Mesenchymal stem cell (in vitro differentiated cells and primary cell): ENCODE results near the gene PDE11A.

Experiments used
- DNase-seq: peaks from one replicate; pipeline ENCODE4 v3.0.0-alpha.2; 2013
- H2AFZ ChIP-seq: one replicate; pipeline ENCODE4 v1.6.1; 2013; ENCODE audit warnings: low read depth, mild to moderate bottlenecking, control low read depth, inconsistent platforms, low read length, moderate library complexity
- H2AK5ac ChIP-seq: 2 replicates; pipeline ENCODE4 v1.6.1; 2013; ENCODE audit warnings: low read length, moderate library complexity, mild to moderate bottlenecking, inconsistent platforms; ENCODE audit not compliant: severe bottlenecking
- H2BK120ac ChIP-seq: one replicate; pipeline ENCODE4 v1.6.1; 2013; ENCODE audit warnings: low read depth, mild to moderate bottlenecking, inconsistent platforms, low read length, moderate library complexity
- H2BK12ac ChIP-seq, 2 experiments: one replicate each; pipeline ENCODE4 v1.6.1; 2013; ENCODE audit warnings: inconsistent platforms in 2 of 2, low read length in 2 of 2, mild to moderate bottlenecking in 2 of 2, moderate library complexity in 2 of 2, control low read depth in 1 of 2
- H2BK15ac ChIP-seq: one replicate; pipeline ENCODE4 v1.6.1; 2013; ENCODE audit warnings: mild to moderate bottlenecking, low read depth, inconsistent platforms; ENCODE audit not compliant: poor library complexity, severe bottlenecking
- H2BK5ac ChIP-seq: 2 replicates; pipeline ENCODE4 v1.6.1; 2013; ENCODE audit warnings: low read depth, mild to moderate bottlenecking, low read length, control low read depth, inconsistent platforms; ENCODE audit not compliant: poor library complexity, severe bottlenecking
- H3K14ac ChIP-seq, 2 experiments: one replicate each; pipeline ENCODE4 v1.6.1; 2013; ENCODE audit warnings: inconsistent platforms in 2 of 2, low read length in 2 of 2, control low read depth in 1 of 2, mild to moderate bottlenecking in 1 of 2, moderate library complexity in 1 of 2
- H3K18ac ChIP-seq, 2 experiments: one replicate each; pipeline ENCODE4 v1.6.1; 2013; ENCODE audit warnings: inconsistent platforms in 2 of 2, low read length in 2 of 2, control low read depth in 1 of 2, low read depth in 1 of 2, mild to moderate bottlenecking in 1 of 2
- H3K23ac ChIP-seq, 2 experiments: one replicate each; pipeline ENCODE4 v1.6.1; 2013; ENCODE audit warnings: inconsistent platforms in 2 of 2, low read length in 2 of 2, mild to moderate bottlenecking in 2 of 2, moderate library complexity in 2 of 2, control low read depth in 1 of 2
- H3K27ac ChIP-seq: 2 replicates; pipeline ENCODE4 v1.5.1; 2013; ENCODE audit warnings: mild to moderate bottlenecking, moderate library complexity, low read length, control low read depth, inconsistent platforms; ENCODE audit not compliant: poor library complexity, severe bottlenecking
- H3K27me3 ChIP-seq, 2 experiments: 2 replicates each; pipeline versions ENCODE4 v1.6.1 to v1.7.0; 2013; ENCODE audit warnings: low read length in 2 of 2, mild to moderate bottlenecking in 2 of 2, moderate library complexity in 2 of 2, control low read depth in 1 of 2, inconsistent platforms in 1 of 2; ENCODE audit not compliant: control insufficient read depth in 1 of 2, insufficient read depth in 1 of 2
- H3K36me3 ChIP-seq, 2 experiments: 2 replicates each; pipeline versions ENCODE4 v1.6.1 to v1.7.0; 2013; ENCODE audit warnings: low read length in 2 of 2, control low read depth in 1 of 2, inconsistent platforms in 1 of 2, low read depth in 1 of 2, mild to moderate bottlenecking in 1 of 2; ENCODE audit not compliant: insufficient read depth in 2 of 2, control insufficient read depth in 1 of 2
- H3K4ac ChIP-seq, 2 experiments: one replicate each; pipeline ENCODE4 v1.6.1; 2013; ENCODE audit warnings: inconsistent platforms in 2 of 2, low read length in 2 of 2, mild to moderate bottlenecking in 2 of 2, moderate library complexity in 2 of 2, control low read depth in 1 of 2, low read depth in 1 of 2
- H3K4me1 ChIP-seq: 2 replicates; pipeline ENCODE4 v1.6.1; 2013; ENCODE audit warnings: low read depth, low read length, control low read depth; ENCODE audit not compliant: control insufficient read depth, insufficient read depth
- H3K4me2 ChIP-seq: 2 replicates; pipeline ENCODE4 v1.6.1; 2013; ENCODE audit warnings: low read length, mild to moderate bottlenecking, inconsistent platforms; ENCODE audit not compliant: poor library complexity, severe bottlenecking
- H3K4me3 ChIP-seq, 2 experiments: 2 replicates each; pipeline versions ENCODE4 v1.5.1 to v1.7.0; 2013; ENCODE audit warnings: low read length in 2 of 2, mild to moderate bottlenecking in 2 of 2, control low read depth in 1 of 2, low read depth in 1 of 2; ENCODE audit not compliant: insufficient read depth in 1 of 2
- H3K79me1 ChIP-seq: replicated peaks from 2 replicates; pipeline ENCODE4 v1.6.1; 2013; ENCODE audit warnings: mild to moderate bottlenecking, control low read depth, low read length, inconsistent platforms; ENCODE audit not compliant: poor library complexity, severe bottlenecking
- H3K9ac ChIP-seq: 2 replicates; pipeline ENCODE4 v1.7.0; 2013; ENCODE audit warnings: mild to moderate bottlenecking, low read length, moderate library complexity
- H3K9me3 ChIP-seq: 2 replicates; pipeline ENCODE4 v1.7.0; 2013; ENCODE audit warnings: mild to moderate bottlenecking, low read length; ENCODE audit not compliant: control insufficient read depth
- H4K8ac ChIP-seq: one replicate; pipeline ENCODE4 v1.6.1; 2013; ENCODE audit warnings: inconsistent platforms, mild to moderate bottlenecking, low read length, moderate library complexity
- H4K91ac ChIP-seq: one replicate; pipeline ENCODE4 v1.6.1; 2013; ENCODE audit warnings: mild to moderate bottlenecking, low read length, inconsistent platforms
- WGBS: methylation state at CpG from one replicate; pipeline ENCODE4 v1.1.7; 2013; ENCODE audit warnings: mixed read lengths; 5-methylcytosine and 5-hydroxymethylcytosine counted together

The PDE11A gene

DNA sequence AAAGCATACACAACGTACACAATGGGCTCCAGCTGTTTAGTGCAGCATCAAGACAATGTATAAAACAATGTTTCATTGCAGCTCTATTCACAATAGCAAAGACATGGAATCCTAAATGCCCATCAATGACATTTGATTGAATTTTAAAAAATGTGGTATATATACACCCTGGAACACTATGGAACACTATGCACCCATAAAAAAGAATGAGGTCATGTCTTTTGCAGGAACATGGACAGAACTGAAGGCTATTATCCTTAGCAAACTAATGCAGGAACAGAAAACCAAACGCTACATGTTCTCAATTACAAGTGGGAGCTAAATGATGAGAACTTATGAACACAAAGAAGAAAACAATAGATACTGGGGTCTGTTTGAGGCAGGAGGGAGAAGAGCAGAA lies 364.5 kb downstream of the PDE11A start:
- H3K9ac ChIP-seq, result no peak overlapping the region
- H3K27ac ChIP-seq, result no peak overlapping the region
- H2BK5ac ChIP-seq, result no peak overlapping the region
- no peak overlapping the region for H4K8ac ChIP-seq
- no peaks in the 10 kb centered on the region for H3K79me1 ChIP-seq
- H3K14ac ChIP-seq, result no peak overlapping the region
- no peak overlapping the region for H2BK120ac ChIP-seq
- no peaks in the 10 kb centered on the region for H3K36me3 ChIP-seq
- H3K23ac ChIP-seq, result no peak overlapping the region
- H2BK12ac ChIP-seq, result no peak overlapping the region
- H2AFZ ChIP-seq, result no peak overlapping the region
- no peak for DNase-seq
- H3K4me3 ChIP-seq, result no peak overlapping the region
- WGBS, result 83% methylated on average over 1 of the region's 2 CpGs
- no peaks in the 10 kb centered on the region for H3K9me3 ChIP-seq
- H4K91ac ChIP-seq, result no peak overlapping the region
- no peak overlapping the region for H3K4me2 ChIP-seq
- no peak overlapping the region for H2BK15ac ChIP-seq
- H2AK5ac ChIP-seq, result no peak overlapping the region
- no peaks in the 10 kb centered on the region for H3K4me1 ChIP-seq
- peaks cover 15 to 35% of the 10 kb centered on the region in 2 experiments for H3K27me3 ChIP-seq
- no peak overlapping the region for H3K4ac ChIP-seq
- no peak overlapping the region for H3K18ac ChIP-seq

DNA sequence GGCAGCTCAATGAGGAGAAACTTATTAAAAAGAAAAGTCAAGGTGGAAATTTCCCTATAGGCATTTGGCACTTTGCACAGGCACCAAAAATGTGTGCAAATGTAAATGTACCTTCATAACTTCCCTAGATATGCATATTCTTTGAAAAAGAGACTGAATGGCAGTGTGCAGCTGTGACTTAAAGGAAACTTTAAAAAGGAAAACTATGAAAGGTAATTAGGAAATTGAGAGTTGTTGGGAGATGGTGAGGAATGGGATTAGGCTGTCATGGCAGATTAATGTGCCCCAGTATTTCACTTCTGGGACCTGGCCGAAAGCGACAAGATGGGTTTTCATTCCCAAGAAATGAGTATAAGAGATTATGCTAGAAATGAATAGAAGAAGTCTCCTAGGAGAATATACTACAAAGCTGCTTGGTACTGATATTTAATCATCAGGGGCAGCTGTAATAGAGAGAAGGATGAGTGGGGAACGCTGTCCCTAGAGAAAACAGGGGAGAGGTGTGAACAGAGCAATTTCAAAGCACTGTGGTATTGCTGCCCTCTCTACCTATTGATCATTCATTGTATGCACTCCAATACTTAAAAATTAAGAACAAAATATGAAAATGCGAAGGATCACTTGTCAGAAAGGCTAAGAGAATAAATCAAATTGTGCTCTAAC lies 366.9 kb downstream of the PDE11A start:
- H3K4me3 ChIP-seq, result no peak overlapping the region
- no peaks in the 10 kb centered on the region for H3K9me3 ChIP-seq
- WGBS, result 86% methylated on average over 3 of the region's 4 CpGs
- H2AK5ac ChIP-seq, result no peak overlapping the region
- no peak overlapping the region for H2BK15ac ChIP-seq
- H2AFZ ChIP-seq, result no peak overlapping the region
- H2BK120ac ChIP-seq, result no peak overlapping the region
- no peaks in the 10 kb centered on the region for H3K36me3 ChIP-seq
- H3K4me2 ChIP-seq, result no peak overlapping the region
- no peak overlapping the region for H2BK5ac ChIP-seq
- H2BK12ac ChIP-seq, result no peak overlapping the region
- H3K4ac ChIP-seq, result no peak overlapping the region
- no peak overlapping the region for H3K14ac ChIP-seq
- no peak overlapping the region for H3K27ac ChIP-seq
- no peak overlapping the region for H3K9ac ChIP-seq
- DNase-seq, result no peak
- H3K27me3 ChIP-seq, result peaks cover 15 to 35% of the 10 kb centered on the region in 2 experiments
- no peak overlapping the region for H4K91ac ChIP-seq
- no peak overlapping the region for H3K23ac ChIP-seq
- no peaks in the 10 kb centered on the region for H3K4me1 ChIP-seq
- H4K8ac ChIP-seq, result no peak overlapping the region
- H3K18ac ChIP-seq, result no peak overlapping the region
- no peaks in the 10 kb centered on the region for H3K79me1 ChIP-seq

DNA sequence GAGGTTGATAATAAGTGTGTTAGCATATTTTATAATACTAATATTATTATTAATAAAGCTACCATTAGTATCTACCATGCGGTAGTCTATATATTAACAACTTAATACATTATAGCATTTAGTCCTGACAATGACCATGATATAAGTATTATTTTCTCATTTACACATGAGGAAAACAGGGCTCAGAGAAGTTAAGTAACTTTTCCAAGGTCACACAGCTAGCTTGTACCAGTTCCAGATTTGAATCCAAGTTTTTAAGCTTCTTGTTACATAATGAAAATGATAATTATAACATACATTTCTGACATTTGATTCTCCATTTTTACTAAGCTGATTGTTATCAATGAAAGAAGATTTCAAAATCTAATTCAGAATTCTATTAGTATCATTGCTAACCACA lies 369.4 kb downstream of the PDE11A start:
- Histone ChIP-seq H2BK120ac (no peak overlapping the region), H4K91ac (no peak overlapping the region), H3K9ac (no peak overlapping the region), H2AFZ (no peak overlapping the region), H3K4me2 (no peak overlapping the region), H3K4me1 (no peaks in the 10 kb centered on the region), H3K9me3 (no peaks in the 10 kb centered on the region), H2AK5ac (no peak overlapping the region), H3K27ac (no peak overlapping the region), H3K14ac (no peak overlapping the region), H4K8ac (no peak overlapping the region), H2BK12ac (no peak overlapping the region), H3K23ac (no peak overlapping the region), H3K18ac (no peak overlapping the region), H3K27me3 (peaks cover 11 to 18% of the 10 kb centered on the region in 2 experiments), H3K4me3 (no peak overlapping the region), H3K4ac (no peak overlapping the region), H3K36me3 (no peaks in the 10 kb centered on the region), H2BK15ac (no peak overlapping the region), H3K79me1 (no peaks in the 10 kb centered on the region), H2BK5ac (no peak overlapping the region)
- no peak for DNase-seq
- WGBS, result no CpG with 5 or more reads among the region's 1 CpG

DNA sequence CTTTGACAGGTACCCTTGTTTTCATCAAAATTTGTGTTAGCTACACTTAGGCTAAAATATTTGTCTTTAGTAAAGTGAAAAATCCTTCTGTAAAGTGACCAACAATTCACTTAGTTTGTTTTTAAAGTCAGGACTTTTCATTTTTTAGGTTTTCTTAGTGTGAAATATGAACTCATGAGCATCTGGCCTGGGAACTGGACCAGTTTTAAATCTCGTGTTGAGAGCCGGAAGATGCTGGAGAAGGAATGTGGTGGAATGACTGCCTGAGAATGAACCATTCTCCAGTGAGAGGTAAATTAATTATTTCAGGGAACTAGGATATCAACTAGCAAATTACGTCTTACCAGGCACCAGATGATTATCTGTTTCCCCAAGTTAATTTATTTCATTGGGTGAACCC lies 374.3 kb downstream of the PDE11A start:
- Histone ChIP-seq H3K27ac (no peak overlapping the region), H3K4ac (no peak overlapping the region), H3K14ac (no peak overlapping the region), H3K9me3 (no peaks in the 10 kb centered on the region), H3K79me1 (no peaks in the 10 kb centered on the region), H3K27me3 (no peaks in the 10 kb centered on the region), H3K9ac (no peak overlapping the region), H2BK12ac (no peak overlapping the region), H3K36me3 (no peaks in the 10 kb centered on the region), H3K4me1 (no peaks in the 10 kb centered on the region), H3K23ac (no peak overlapping the region), H2AK5ac (no peak overlapping the region), H2BK15ac (no peak overlapping the region), H4K8ac (no peak overlapping the region), H2BK120ac (no peak overlapping the region), H3K18ac (no peak overlapping the region), H3K4me2 (no peak overlapping the region), H3K4me3 (no peak overlapping the region), H2AFZ (no peak overlapping the region), H2BK5ac (no peak overlapping the region), H4K91ac (no peak overlapping the region)
- WGBS, result 76% methylated on average over 2 of the region's 3 CpGs
- no peak for DNase-seq
